Activated B cell treated with CpG ODN at 0.5 μM for 24 hours (primary cell): Measurements from ENCODE around the gene SPARCL1. TPM values are rescaled to one million over a fixed set of nuclear protein-coding genes. Genes with fewer than 3 reads are reported as not detected.
"Not testable (repeated sequence)": the region's sequence is repeated elsewhere in the genome, so short reads cannot be mapped to it uniquely, and the experiment has no call there.

Experiments
- ATAC-seq: fragments of 200-7000 bp; cut with Tn5 transposase; one replicate; pipeline ENCODE4 v1.10.0; 2021; ENCODE audit warnings: low read depth, mild to moderate bottlenecking, moderate library complexity
- CTCF ChIA-PET: fragments of 350-600 bp; sonication (Branson Sonifier 250); formaldehyde crosslinking; loops from one replicate; lab custom pipeline; 2021; ENCODE audit warnings: antibody characterized with exemption; lab: Charles Lee
- POLR2A ChIA-PET: fragments of 350-600 bp; sonication (Branson Sonifier 250); formaldehyde crosslinking; loops from one replicate; lab custom pipeline; 2021; ENCODE audit warnings: antibody characterized with exemption; lab: Charles Lee
- DNase-seq: peaks from one replicate; pipeline ENCODE4 v3.0.0; 2022
- H3K27ac Mint-ChIP-seq: one replicate; pipeline ENCODE4 v1.8.0; 2020; ENCODE audit warnings: mixed read lengths
- H3K27me3 Mint-ChIP-seq: one replicate; pipeline ENCODE4 v1.8.0; 2021; ENCODE audit warnings: mixed read lengths
- H3K36me3 Mint-ChIP-seq: one replicate; pipeline ENCODE4 v1.8.0; 2021; ENCODE audit warnings: low read depth, mixed read lengths
- H3K4me1 Mint-ChIP-seq: one replicate; pipeline ENCODE4 v1.8.0; 2021; ENCODE audit warnings: mixed read lengths
- H3K4me3 Mint-ChIP-seq: one replicate; pipeline ENCODE4 v1.8.0; 2020; ENCODE audit warnings: mild to moderate bottlenecking, mixed read lengths
- H3K9me3 Mint-ChIP-seq: one replicate; pipeline ENCODE4 v1.8.0; 2020; ENCODE audit warnings: mixed read lengths
- intact Hi-C: fragments of 100-400 bp; cut with micrococcal nuclease; formaldehyde crosslinking; loops from one replicate; pipeline ENCODE4 v1.15.1; 2024
- total RNA-seq: library from RNA; stranded (reverse); gene quantifications from 2 replicates; pipeline ENCODE4 v1.2.3, GENCODE V29; 2022
- TF ChIP-seq, protein P1 (sequence below): fragments of 200-600 bp; IDR thresholded peaks from one replicate; pipeline ENCODE4 v1.8.0; 2022; ENCODE audit warnings: antibody characterized with exemption, mild to moderate bottlenecking

Gene SPARCL1
- total RNA-seq, 1 donor from 2014 or later = not detected

DNA sequence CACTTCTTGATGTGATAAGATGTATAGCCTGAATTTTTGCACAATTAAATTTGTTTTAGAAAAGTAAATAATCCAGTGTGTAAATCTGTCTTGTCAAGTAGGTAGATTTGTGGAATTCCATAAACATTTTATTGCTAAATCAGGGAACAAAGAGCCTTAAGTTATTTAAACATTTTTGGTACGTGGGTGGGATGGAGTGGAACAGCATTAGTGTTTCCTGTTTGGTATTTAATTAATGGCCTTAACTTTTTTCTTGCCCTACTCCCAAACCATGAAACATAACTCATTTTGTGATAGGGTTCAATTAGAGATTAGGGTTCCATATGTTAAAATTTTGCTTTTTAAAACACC lies 101.7 kb downstream of the SPARCL1 start:
- intact Hi-C loops = loop anchor here (10.0 kb wide), 2 partner anchors 53 to 1887 kb away; no protein-coding TSS in a partner anchor
- CTCF ChIA-PET = no interaction called here
- no peak overlapping the region for H3K4me3 Mint-ChIP-seq

DNA sequence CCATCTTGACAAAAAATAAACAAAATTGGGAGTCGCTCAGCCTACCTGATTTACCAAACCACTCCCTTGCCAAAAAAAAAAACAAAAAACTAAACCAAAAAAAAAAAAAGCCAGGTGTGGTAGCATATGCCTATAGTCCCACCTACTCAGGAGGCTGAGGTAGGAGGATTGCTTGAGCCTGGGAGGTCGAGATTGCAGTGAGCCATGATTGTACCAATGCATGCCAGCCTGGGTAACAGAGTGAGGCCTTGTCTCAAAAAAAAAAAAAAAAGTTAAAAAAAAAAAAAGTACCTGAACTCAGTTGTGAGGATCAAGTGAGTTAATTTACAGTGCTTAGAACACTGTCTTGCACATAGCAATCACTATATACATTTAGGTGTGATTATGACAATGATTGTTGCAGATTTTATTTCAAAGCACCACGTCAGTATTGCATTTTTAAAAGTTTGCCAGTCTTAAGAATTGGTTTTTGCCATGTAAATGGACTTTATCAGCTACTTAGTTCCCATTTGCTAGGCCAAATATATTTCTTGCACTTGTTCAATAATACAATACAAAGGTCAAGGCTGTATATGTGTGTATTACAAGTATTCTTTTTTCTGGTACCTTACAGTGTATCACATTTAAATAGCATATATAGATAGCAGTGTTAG lies 102.2 kb downstream of the SPARCL1 start:
- no peak for DNase-seq
- ChIA-PET POLR2A (no interaction called here), CTCF (no interaction called here)
- TF ChIP-seq, protein P1, sequence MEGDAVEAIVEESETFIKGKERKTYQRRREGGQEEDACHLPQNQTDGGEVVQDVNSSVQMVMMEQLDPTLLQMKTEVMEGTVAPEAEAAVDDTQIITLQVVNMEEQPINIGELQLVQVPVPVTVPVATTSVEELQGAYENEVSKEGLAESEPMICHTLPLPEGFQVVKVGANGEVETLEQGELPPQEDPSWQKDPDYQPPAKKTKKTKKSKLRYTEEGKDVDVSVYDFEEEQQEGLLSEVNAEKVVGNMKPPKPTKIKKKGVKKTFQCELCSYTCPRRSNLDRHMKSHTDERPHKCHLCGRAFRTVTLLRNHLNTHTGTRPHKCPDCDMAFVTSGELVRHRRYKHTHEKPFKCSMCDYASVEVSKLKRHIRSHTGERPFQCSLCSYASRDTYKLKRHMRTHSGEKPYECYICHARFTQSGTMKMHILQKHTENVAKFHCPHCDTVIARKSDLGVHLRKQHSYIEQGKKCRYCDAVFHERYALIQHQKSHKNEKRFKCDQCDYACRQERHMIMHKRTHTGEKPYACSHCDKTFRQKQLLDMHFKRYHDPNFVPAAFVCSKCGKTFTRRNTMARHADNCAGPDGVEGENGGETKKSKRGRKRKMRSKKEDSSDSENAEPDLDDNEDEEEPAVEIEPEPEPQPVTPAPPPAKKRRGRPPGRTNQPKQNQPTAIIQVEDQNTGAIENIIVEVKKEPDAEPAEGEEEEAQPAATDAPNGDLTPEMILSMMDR = no peak
- Mint-ChIP-seq H3K4me1 (peaks cover 44% of the 10 kb centered on the region), H3K36me3 (peaks cover 7% of the 10 kb centered on the region), H3K27ac (no peak overlapping the region), H3K9me3 (no peaks in the 10 kb centered on the region), H3K27me3 (no peaks in the 10 kb centered on the region), H3K4me3 (no peak overlapping the region)
- ATAC-seq = no peak
- intact Hi-C loops = loop anchor here (10.0 kb wide), 2 partner anchors 52 to 1888 kb away; no protein-coding TSS in a partner anchor

More for the DNA sequence above, 101.7 kb downstream of the SPARCL1 start:
- H3K9me3 Mint-ChIP-seq = no peaks in the 10 kb centered on the region
- H3K36me3 Mint-ChIP-seq = peaks cover 7% of the 10 kb centered on the region
- H3K27me3 Mint-ChIP-seq = no peaks in the 10 kb centered on the region
- H3K27ac Mint-ChIP-seq = no peak overlapping the region
- TF ChIP-seq, protein P1 = no peak
- peaks cover 42% of the 10 kb centered on the region for H3K4me1 Mint-ChIP-seq
- no peak for DNase-seq
- POLR2A ChIA-PET = no interaction called here
- no peak for ATAC-seq

DNA sequence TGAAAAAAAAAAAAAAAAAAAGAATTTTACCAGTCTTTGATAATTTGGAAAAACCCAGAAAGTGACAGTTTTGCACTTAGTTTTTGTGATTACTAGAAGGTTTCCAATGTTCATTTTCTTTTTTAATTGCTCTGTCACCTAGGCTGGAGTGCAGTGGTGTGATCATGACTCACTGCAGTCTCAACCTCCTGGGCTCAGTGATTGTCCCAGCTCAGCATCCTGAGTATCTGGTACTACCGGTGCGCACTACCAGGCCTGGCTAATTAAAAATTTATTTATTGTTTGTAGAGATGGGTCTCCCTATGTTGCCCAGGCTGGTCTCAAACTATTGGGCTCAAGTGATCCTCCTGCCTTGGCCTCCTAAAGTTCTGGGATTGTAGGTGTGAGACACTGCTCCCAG lies 103.5 kb downstream of the SPARCL1 start:
- Mint-ChIP-seq H3K9me3 (no peaks in the 10 kb centered on the region), H3K4me3 (no peak overlapping the region), H3K4me1 (peaks cover 49% of the 10 kb centered on the region), H3K27me3 (no peaks in the 10 kb centered on the region), H3K27ac (no peak overlapping the region), H3K36me3 (peaks cover 7% of the 10 kb centered on the region)
- DNase-seq = no peak
- POLR2A ChIA-PET = no interaction called here
- intact Hi-C loops = loop anchor here (10.0 kb wide), 2 partner anchors 51 to 1889 kb away; no protein-coding TSS in a partner anchor
- CTCF ChIA-PET = interaction anchor here (0.9 kb wide), 1 partner anchor 50 kb away, joined by 6 read pairs; no protein-coding TSS in a partner anchor
- ATAC-seq = no peak
- TF ChIP-seq, protein P1 = no peak

DNA sequence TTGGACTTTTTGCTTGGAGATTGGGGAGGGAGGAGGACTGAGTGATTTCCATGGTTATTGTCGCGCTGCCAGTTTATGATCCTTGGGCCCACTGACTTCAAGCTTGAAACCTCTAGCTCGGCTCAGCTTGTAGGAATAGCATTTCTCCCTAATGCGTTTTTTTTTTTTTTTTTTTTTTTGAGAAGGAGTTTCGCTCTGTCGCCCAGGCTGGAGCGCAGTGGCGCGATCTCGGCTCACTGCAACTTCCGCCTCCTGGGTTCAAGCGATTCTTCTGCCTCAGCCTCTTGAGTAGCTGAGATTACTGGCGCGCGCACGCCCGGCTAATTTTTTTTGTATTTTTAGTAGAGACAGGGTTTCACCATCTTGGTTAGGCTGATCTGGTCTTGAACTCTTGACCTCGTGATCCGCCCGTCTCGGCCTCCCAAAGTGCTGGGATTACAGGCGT lies 105.1 kb downstream of the SPARCL1 start:
- not testable (repeated sequence) for H3K36me3 Mint-ChIP-seq, H3K9me3 Mint-ChIP-seq, ATAC-seq, H3K27me3 Mint-ChIP-seq, DNase-seq, H3K27ac Mint-ChIP-seq
- ChIA-PET POLR2A (interaction anchor here (0.6 to 4.6 kb wide), 2 partner anchors 33 to 204 kb away, joined by 6 to 133 read pairs; partner anchors contain the start of genes HSD17B11 and KLHL8), CTCF (interaction anchor here (0.7 kb wide), 1 partner anchor 48 kb away, joined by 3 read pairs; no protein-coding TSS in a partner anchor)
- peaks cover 42% of the 10 kb centered on the region for H3K4me1 Mint-ChIP-seq
- intact Hi-C loops = loop anchor here (5.0 to 10.0 kb wide), 3 partner anchors 49 to 1891 kb away; partner anchors contain the start of gene PPM1K
- peak overlapping the region; percentile 77 for H3K4me3 Mint-ChIP-seq

Other genes with a start within 250 kb of the SPARCL1 start
- 0.17 and 0.35 TPM in 2 replicates for gene HSD17B13, start 206.5 kb downstream of the SPARCL1 start, total RNA-seq
- 26.2 and 28.4 TPM in 2 replicates for gene HSD17B11, start 138.2 kb downstream of the SPARCL1 start, total RNA-seq
- gene NUDT9, start 106.8 kb downstream of the SPARCL1 start, total RNA-seq = 18.5 and 21.1 TPM in 2 replicates
- gene DSPP, start 79.2 kb upstream of the SPARCL1 start, total RNA-seq = not detected in 2 replicates
- gene DMP1, start 120.9 kb upstream of the SPARCL1 start, total RNA-seq = not detected in 2 replicates